Measurements from ENCODE around the gene FRMD4A. TPM values are rescaled to one million over a fixed set of nuclear protein-coding genes. Genes with fewer than 3 reads are reported as not detected.

Gene FRMD4A
- total RNA-seq, 1 experiment from 2014 or later, result 19.6 TPM

DNA sequence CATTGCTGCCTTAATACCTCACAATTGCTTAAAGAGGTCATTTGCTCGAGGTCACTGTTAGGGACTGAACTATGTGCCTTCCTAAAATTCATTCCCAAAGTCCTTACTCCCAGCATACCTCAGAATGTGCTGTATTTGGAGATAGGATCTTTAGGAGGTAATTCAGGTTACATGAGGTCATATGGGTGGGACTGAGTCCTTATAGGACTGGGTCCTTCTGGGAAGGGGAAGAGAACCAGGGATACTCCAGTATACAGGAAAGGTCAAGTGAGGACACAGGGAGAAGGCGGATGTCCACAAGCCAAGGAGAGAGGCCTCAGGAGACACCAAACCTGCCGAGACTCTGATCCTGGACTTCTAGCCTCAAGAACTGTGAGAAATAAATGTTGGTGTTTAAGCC, 490.7 kb downstream of the FRMD4A start:
- no peak overlapping the region; a peak in 1 of 7 replicates for H3K27ac Mint-ChIP-seq
- no CpG with 5 or more reads among the region's 3 CpGs for WGBS (ENCODE audit: extremely low coverage, insufficient read length, low lambda C conversion rate)
- H3K27ac ChIP-seq (ENCODE audit: insufficient read length, low read depth, low read length), result no peak overlapping the region

More for the DNA sequence above, 490.7 kb downstream of the FRMD4A start:
- H3K4me2 ChIP-seq (ENCODE audit: insufficient read depth, insufficient read length, low read length), result no peak overlapping the region
- peaks cover 12% of the 10 kb centered on the region for H3K9me3 ChIP-seq (ENCODE audit: control insufficient read depth, low read depth, low read length)
- DNase-seq, result no peak
- H3K4ac ChIP-seq (ENCODE audit: low read depth, low read length), result no peak overlapping the region
- H4K8ac ChIP-seq (replicated peaks; ENCODE audit: insufficient read length, low read depth, low read length), result no peak overlapping the region
- no peak overlapping the region for H2AK5ac ChIP-seq (ENCODE audit: insufficient read length, low read length)
- no peak overlapping the region for H3K18ac ChIP-seq (ENCODE audit: insufficient read length, low read depth, low read length)
- H3K14ac ChIP-seq (ENCODE audit: insufficient read depth, low read length), result no peak overlapping the region
- no peaks in the 10 kb centered on the region for H3K79me1 ChIP-seq (ENCODE audit: insufficient read depth, low read depth, low read length, poor library complexity, severe bottlenecking)
- H3K4me1 ChIP-seq (ENCODE audit: insufficient read depth, low read length), result peaks cover 2% of the 10 kb centered on the region; the same call in 1 of the 2 replicates
- no peak overlapping the region for H4K91ac ChIP-seq (ENCODE audit: insufficient read length, low read depth, low read length)
- H3K23me2 ChIP-seq (ENCODE audit: insufficient read length, low read depth, low read length, poor library complexity, severe bottlenecking), result no peaks in the 10 kb centered on the region
- no peak overlapping the region for H4K5ac ChIP-seq (ENCODE audit: insufficient read length, low read depth, low read length)
- H2BK15ac ChIP-seq (ENCODE audit: low read depth, low read length), result no peak overlapping the region
- no peaks in the 10 kb centered on the region for H3K79me2 ChIP-seq (ENCODE audit: insufficient read depth, low read length)
- no peak overlapping the region for H3T11ph ChIP-seq (ENCODE audit: low read length)
- H3K56ac ChIP-seq (ENCODE audit: insufficient read length, low read depth, low read length), result no peak overlapping the region
- H2BK20ac ChIP-seq (ENCODE audit: low read depth, low read length, poor library complexity, severe bottlenecking), result no peak overlapping the region
- no peak overlapping the region for H2BK12ac ChIP-seq (ENCODE audit: insufficient read length, low read depth, low read length)
- H3K27me3 ChIP-seq (ENCODE audit: insufficient read depth, low read length), result no peaks in the 10 kb centered on the region
- peaks cover 17% of the 10 kb centered on the region in 2 experiments for H3K9me3 Mint-ChIP-seq
- peaks cover 16 to 26% (median 20%) of the 10 kb centered on the region in 3 experiments for H3K36me3 Mint-ChIP-seq (ENCODE audit: insufficient read depth in 1 of 3, low read depth in 3 of 3)
- no peak overlapping the region for H2AFZ ChIP-seq (ENCODE audit: low read length)
- TF ChIP-seq, protein P1, sequence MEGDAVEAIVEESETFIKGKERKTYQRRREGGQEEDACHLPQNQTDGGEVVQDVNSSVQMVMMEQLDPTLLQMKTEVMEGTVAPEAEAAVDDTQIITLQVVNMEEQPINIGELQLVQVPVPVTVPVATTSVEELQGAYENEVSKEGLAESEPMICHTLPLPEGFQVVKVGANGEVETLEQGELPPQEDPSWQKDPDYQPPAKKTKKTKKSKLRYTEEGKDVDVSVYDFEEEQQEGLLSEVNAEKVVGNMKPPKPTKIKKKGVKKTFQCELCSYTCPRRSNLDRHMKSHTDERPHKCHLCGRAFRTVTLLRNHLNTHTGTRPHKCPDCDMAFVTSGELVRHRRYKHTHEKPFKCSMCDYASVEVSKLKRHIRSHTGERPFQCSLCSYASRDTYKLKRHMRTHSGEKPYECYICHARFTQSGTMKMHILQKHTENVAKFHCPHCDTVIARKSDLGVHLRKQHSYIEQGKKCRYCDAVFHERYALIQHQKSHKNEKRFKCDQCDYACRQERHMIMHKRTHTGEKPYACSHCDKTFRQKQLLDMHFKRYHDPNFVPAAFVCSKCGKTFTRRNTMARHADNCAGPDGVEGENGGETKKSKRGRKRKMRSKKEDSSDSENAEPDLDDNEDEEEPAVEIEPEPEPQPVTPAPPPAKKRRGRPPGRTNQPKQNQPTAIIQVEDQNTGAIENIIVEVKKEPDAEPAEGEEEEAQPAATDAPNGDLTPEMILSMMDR (conservative IDR thresholded peaks at IDR 0.05), result no peak
- no peak overlapping the region for H3K23ac ChIP-seq (ENCODE audit: insufficient read length, low read depth, low read length)
- H2BK120ac ChIP-seq (ENCODE audit: low read depth, low read length, poor library complexity, severe bottlenecking), result no peak overlapping the region
- no peaks in the 10 kb centered on the region for H3K27me3 Mint-ChIP-seq (ENCODE audit: low read depth)
- no peak overlapping the region for H3K4me3 Mint-ChIP-seq
- H4K20me1 ChIP-seq (ENCODE audit: control insufficient read depth, insufficient read depth, insufficient read length), result no peaks in the 10 kb centered on the region
- H3K9ac ChIP-seq (ENCODE audit: extremely low read depth, insufficient read length, low read length), result no peak overlapping the region
- H2BK5ac ChIP-seq (ENCODE audit: insufficient read length, low read length), result no peak overlapping the region
- H3K4me1 Mint-ChIP-seq, result peaks cover 6 to 17% of the 10 kb centered on the region in 2 experiments

All from H9 (cell line).